ENCODE data around the gene ITGA11.

ITGA11 gene

DNA sequence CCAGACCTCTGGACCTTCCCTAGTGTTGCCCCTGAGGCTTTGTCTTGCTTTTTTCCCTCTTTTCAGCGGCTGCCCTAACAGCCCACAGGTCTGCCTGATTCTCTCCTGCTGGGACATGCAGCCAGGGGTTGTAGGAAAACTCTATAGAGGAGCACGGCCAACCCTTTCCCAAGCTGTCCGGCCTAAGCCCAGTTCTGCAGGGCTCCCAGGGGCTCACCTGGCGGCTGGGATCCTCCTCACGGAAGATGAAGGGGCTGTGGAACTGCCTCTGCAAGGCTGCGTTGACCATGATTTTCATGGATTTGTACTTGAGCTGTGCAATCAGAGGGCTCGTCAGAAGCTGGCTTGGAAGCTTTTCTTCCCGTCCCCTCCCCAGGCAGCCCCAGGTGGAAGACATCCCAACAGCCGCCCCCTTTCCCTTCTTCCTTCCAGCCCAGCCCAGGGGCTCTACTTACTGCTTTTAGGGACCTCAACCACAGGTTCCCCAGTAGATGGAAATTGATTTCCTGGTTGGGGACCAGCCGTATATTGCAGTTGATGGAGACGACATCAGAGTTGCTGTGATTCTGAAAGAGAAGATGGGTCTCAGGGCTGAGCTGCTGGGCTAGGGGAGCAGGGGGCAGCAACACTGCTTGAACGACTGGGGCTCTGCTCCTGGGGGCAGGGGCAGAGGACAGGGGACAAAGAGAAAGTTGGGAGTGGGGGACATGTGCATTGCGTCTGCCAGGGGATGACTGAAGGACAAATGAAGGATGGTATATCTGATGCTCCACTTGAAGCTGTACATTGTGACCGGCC lies 124.6 kb downstream of the ITGA11 start:
- no peak for DNase-seq

GRCh38 chr15:68305420-68305871 lies 126.5 kb downstream of the ITGA11 start:
- DNase-seq: no peak

DNA sequence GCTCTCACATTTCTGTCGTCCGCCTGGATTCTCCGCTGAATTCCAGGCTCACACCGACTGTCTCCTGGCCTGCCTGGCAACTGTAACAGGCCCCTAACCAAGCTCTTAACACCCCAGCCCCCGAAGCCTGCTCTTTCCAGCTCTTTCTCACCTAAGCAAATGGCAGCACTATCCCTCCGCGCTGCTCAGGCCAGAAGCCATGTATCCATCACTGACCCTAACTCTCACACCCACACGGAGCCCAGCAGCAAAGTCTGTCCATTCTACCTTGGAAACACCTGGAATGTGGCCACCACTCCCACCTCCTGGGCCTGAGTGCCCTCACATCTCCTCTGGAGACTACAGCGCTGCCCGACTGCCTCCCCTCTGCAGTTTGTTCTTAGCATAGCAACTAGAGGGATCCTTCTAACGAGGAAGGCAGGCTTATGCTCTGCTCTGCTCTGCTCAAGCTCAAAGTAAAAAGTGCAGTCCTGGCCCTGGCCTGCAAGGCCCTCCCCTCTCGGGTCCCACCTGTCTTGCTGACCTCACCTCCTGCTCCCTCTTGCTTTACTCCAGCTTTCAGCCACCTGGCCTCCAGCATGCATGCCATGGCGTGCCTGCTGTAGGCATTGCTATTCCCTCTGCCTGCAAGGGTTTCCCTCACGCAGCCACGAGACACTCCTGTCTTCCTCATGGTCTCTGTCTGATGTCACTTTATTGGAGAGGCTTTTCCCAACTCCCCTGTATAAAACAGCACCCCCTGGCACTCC lies 127.2 kb downstream of the ITGA11 start:
- no peak for DNase-seq

DNA sequence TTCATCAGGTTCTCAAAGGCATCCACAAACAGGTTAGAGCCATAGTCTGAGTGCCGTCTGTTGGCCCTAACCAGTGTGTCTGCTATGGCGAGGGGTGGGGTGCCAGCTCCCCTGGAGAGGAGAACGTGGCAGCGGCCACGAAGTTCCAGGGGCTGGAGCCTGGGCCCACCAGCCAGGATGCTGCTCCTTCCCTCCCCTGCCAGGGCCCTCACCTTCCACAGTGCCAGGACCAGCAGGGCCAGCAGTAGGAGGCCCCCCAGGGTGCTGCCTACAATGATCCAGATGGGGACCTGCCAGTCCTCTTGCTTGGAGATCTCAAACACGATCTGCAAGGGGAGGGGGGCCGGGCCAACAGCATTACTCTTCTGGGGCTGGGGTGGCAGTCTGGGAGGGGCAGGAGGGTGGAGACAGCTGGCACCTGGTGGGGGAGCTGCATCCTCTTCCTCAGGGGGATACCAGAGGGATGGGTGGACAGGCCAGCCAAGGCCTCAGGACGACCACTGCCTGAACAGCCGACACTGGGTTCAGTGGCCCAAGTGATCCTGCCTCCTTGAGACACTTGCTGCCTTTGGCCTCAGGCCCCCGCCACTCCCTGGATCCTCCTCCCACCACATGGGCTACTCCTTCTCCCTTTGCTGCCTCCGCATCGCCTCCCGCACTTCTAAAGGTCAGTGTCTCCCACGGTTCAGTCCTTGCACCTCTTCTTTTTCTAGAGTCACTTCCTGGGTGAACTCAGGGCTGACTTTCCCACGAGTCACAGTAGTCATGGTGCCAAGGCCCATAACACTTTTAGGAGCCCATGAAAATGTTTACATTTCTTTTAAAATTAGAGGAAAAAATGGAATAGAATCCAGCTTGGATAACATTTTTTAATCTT lies 128.2 kb downstream of the ITGA11 start:
- peak in 1 of 2 experiments; percentile 31 for DNase-seq

DNA sequence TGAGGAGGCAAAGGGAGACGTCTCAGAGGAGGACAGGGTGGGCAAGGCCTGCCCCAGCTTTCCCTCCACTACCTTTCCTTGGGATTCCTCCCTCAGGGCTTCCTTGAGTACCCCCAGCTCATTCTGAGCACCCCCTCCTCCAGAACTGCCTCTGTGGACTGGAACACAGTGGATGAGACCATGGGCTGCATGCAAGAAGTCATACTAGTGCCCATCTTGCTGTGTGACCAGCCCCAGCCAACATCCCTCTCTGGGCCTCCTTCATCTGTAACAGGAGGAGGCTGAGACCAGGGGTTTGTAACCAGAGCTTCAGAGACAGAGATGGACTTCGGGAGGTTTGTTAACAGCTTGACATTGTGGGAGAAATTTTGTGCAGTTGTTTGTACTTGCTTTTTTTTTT lies 128.8 kb downstream of the ITGA11 start:
- DNase-seq: no peak

DNA sequence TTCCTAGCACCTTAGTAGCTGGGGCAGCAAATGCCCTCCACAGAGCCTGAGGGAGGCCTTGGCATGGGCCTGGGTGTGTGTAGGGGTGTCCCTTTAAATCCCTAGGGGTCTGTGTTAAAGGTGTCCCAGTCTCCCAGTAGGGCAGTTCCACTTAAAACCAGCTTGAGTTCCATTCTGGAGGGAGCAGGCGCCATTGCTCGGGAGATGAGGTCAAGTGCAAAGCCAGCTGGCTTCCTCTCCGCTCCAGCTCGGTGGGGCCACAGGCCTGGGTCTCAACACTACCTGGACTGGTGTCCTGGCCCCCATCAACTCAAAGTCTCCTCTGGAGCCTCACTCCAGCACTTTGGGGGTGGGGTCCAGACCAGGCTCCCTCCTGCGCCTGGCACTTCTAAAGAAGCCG lies 129.2 kb downstream of the ITGA11 start:
- no peak for DNase-seq

DNA sequence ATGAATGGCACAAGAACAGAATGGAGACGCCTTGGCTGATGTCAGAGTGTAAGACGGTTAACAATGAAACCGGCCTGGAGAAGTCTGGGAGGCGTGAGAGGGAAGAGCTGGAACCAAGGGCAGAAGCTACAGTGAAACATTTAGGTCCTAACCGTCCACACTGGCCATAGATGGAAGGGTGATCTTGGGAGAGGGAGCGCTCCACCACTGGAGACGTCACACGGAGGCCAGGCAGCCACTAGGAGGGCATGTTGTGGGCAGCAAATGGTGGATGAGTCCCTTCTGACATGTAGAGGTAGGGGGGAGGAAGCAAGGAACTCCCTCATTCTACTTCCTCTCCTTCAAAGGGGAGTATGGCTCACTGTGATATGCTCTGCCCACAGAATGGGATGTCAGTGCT lies 130.7 kb downstream of the ITGA11 start:
- no peak for DNase-seq

DNA sequence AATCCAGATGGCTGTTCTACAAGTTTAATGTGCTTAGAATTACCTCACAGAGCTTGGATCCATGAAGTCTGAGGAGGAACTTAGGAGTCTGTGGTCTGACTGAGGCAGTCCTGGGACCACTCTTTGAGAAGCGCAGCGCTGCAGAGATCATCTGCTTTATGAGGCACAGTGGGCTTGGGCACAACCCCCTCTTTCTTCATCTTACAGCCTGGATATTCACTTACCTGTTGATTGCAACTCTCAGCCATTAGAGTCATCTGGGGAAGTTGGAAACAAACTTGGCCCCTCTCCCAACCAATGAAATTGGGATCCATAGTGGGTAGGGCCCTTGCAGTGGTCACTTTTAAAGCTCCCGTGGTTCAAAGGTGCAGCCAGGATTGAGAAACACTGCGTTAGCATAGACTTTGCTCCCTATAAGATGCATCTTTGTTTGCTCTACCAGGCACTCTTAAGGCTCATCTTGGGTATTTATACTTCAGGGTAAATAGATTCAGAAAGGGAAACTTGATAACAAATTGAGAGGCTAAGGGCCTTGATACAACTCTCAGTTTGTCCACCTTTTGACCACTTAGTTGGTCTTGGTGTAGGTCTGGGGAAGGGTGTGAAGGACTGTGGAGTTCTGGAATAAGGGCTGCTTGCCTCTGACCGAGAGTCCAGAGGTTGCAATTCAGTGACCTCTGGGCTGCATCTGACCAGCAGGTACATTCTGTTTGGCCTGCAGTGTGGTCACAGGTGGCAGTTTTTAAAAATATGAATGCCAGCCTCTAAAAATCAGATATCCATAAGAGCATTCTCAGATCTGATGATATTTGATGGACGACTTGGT lies 131.6 kb downstream of the ITGA11 start:
- DNase-seq: no peak

DNA sequence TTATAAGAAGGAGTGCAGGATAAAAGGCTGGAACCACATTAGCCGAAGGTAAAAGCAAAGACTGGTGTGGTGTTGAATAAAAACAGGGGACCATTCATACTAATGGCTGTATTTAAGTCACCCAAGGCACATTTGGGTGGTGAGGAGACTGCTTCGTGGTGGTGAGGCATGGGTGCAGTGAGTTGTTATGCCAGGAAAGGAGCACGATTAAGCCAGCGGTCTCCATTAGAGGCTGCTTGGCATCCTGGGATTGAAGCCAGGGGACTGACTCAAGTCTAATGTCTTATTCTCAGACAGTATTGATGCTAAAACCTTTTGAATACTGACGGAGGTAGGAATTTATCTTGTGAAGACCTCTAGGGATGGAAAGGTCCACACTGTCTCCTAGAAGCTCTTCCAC lies 132.5 kb downstream of the ITGA11 start:
- DNase-seq: no peak

- DNase-seq: no peak
Observed at GRCh38 chr15:68298882-68299381, 133.0 kb downstream of the ITGA11 start.

DNA sequence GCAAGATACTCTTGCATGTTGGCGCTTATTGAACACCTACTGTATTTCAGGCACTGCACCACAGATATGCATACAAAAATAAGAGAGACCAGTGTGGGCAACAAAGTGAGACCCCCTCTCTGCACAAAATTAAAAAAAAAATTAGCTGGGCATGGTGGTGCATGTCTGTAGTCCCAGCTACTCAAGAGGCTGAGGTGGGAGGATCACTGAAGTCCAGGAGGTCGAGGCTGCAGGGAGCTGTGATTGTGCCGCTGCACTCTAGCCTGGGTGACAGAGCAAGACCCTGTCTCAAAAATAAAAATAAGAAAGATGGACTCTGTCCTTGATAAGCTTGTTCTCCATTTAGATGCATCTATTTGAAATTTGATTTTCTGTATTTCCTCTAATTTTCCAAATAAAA lies 133.6 kb downstream of the ITGA11 start:
- no peak for DNase-seq

DNA sequence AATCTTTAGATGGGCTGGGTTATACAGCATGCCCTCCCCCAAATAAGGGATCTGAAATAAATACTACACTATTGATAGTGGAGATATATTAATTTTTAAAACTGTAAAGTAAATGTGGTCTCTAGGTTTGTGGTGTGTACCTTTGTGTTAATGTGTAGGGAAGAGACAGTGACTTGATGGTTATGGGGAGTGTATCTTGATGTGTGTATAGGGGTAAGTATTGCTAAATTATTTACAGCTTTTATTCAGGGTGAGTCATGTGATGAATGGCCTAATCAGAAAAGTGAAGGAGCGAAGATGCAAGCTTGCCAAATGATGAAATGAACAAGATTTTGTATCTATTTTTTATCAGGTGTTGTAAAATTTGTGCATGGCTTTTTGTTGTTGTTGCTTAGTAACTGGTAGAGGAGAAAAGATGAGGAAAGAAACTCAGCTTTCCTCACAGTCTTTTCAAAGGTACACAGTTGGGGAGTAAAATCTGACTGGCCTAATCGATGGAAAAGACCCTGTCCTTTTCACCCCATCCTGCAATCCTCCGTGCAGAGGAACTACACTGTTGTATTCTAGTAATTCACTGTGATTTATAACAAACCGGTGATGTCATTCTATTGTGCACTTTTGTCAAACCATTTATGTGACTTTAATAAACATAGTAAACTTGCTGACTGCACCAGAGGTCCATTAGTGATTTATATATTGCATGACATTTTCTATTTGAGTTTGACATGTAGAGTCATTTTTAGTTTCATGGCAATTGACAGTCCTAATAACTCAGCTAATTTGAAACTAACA lies 136.8 kb downstream of the ITGA11 start:
- DNase-seq: no peak

DNA sequence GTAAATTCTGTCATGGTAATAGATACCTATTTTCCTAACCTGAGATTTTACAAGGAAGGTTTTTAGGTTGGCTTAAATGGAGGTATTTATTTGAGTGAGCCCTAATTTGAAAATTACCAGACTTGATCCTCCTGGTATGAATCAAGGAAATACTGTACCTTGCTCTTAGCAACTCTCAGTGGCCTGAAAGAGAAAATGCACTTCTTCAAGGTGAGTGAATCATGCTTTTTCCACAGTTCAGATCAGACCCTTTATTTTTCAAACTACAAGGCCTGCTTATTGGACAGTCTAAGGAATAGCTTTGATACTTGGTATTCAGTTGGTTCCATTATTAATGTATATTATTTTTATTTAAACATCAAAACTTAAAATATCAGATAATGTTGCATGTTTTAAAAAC lies 139.0 kb downstream of the ITGA11 start:
- no peak for DNase-seq

- no peak for DNase-seq
Observed at GRCh38 chr15:68292157-68292781, 139.7 kb downstream of the ITGA11 start.

GRCh38 chr15:68290715-68291114 lies 141.2 kb downstream of the ITGA11 start:
- DNase-seq: no peak

- no peak for DNase-seq
Observed at GRCh38 chr15:68289621-68290352, 142.2 kb downstream of the ITGA11 start.

DNA sequence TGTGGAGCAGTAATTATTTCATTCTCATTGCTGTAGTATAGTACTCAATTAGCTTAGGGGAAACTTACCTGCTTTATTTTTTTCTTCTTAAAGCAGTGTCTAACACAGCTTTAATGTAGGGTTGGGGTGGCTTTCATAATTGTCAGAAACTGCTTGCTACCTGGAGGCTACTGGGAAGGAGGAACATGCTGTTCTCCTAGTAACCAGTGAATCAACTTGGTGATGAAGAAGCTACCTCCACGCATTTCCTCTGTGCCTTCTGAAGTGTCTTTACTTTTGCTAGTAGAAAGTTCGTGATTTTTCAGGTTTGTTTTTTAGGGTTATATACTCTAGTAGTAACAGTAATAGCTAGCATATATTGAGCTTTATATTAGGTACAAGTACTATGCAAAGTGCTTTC lies 142.9 kb downstream of the ITGA11 start:
- no peak for DNase-seq

DNA sequence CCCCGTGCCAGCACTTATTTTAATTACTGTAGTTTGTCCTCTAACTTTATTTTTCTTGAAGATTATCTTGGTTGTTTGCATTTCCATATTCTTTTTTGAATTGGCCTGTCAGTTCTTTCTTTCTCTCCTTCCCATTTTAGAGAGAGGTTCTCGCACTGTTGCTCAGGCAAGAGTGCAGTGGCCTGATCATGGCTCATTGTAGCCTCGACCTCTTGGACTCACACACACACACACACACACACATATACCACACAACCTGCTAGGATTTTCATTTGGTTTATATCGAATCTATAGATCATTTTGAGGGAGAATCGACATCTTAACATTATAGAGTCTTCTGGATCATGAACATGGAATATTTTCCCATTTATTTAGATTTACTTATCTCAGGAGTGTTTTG lies 145.7 kb downstream of the ITGA11 start:
- DNase-seq: no peak

DNA sequence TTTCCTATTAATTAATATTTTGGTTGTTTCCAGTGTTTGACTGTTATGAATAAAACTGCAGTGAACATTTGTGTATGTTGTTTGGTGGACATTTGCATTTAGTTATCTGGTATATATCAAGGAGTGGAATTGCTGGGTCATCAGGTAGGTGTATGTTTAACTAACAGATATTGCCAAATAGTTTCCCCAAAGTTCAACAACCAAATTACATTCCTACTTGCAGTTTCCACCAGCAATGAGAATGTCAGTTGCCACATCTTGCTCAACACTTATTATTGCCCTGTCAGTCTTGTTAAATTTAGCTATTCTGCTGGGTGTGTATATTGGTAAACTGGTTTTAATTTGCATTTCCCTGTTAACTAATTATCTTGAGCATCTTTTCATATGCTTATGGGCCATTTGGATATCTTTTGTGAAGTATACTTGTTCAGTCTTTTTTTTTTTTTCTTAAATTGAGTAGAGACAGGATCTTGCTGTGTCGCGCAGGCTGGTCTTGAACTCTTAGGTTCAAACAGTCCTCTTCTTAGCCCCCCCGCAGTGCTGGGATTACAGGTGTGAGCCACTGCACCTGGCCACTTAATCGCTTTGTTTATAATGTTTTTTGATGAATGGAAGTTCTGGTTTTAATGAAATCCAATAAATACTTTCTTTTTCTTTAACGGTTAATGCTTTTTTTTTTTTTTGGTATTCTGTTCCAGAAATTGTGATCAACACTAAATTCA lies 146.5 kb downstream of the ITGA11 start:
- DNase-seq: no peak

All from SW 1271 (cell line).